Upper lobe of left lung (tissue), 6 donors: ENCODE data around the gene CHST11. TPM values are rescaled to one million over a fixed set of nuclear protein-coding genes. Genes with fewer than 3 reads are reported as not detected.

ENCODE experiments used
- ATAC-seq, 2 donors: fragments of 200-7000 bp; cut with Tn5 transposase; one replicate each; pipeline ENCODE4 v1.9.1; 2022; ENCODE audit warnings: mild to moderate bottlenecking in 2 of 2, moderate library complexity in 2 of 2; ENCODE audit not compliant: low FRiP score in 2 of 2
- DNase-seq, 2 donors: peaks; one replicate each; pipeline ENCODE4 v3.0.0-alpha.2; 2019 to 2020
- H3K27ac ChIP-seq, 4 donors: fragments of 200-600 bp; sonication (generic); one replicate each; pipeline ENCODE4 v1.5.1; 2016 to 2019
- H3K27me3 ChIP-seq, 4 donors: fragments of 200-600 bp; sonication (generic); one replicate each; pipeline ENCODE4 v1.5.1; 2017 to 2019
- H3K36me3 ChIP-seq, 4 donors: fragments of 200-600 bp; sonication (generic); one replicate each; pipeline ENCODE4 v1.5.1; 2016 to 2019
- H3K4me1 ChIP-seq, 4 donors: fragments of 200-600 bp; sonication (generic); one replicate each; pipeline ENCODE4 v1.5.1; 2018 to 2019
- H3K4me3 ChIP-seq, 4 donors: fragments of 200-600 bp; sonication (generic); one replicate each; pipeline ENCODE4 v1.5.1; 2017 to 2019; ENCODE audit warnings: mild to moderate bottlenecking in 2 of 4, moderate library complexity in 1 of 4
- H3K9me3 ChIP-seq, 4 donors: fragments of 200-600 bp; sonication (generic); one replicate each; pipeline ENCODE4 v1.5.1; 2018 to 2019
- CTCF ChIP-seq, 6 experiments: fragments of 450-650 bp in 4 of 6; fragments of 200-600 bp in 2 of 6; sonication (generic) in 2 of 6; IDR thresholded peaks; one replicate each; pipeline ENCODE4 v1.5.1; 2016 to 2019; ENCODE audit warnings: antibody characterized with exemption in 6 of 6
- EP300 ChIP-seq, 4 donors: sonication (generic); formaldehyde crosslinking; IDR thresholded peaks; one replicate each; pipeline ENCODE4 v1.5.1; 2017; ENCODE audit warnings: antibody characterized with exemption in 4 of 4, control low read depth in 2 of 4
- POLR2A ChIP-seq, 4 donors: fragments of 450-650 bp; IDR thresholded peaks; one replicate each; pipeline ENCODE4 v1.5.1; 2016 to 2017; ENCODE audit warnings: antibody characterized with exemption in 4 of 4, mild to moderate bottlenecking in 2 of 4
- POLR2AphosphoS5 ChIP-seq, 2 donors: sonication (generic); formaldehyde crosslinking; IDR thresholded peaks; one replicate each; pipeline ENCODE4 v1.5.1; 2017; ENCODE audit warnings: antibody characterized with exemption in 2 of 2
- WGBS, 2 donors: methylation state at CpG; one replicate each; pipeline ENCODE4 v1.1.5; 2017 to 2018; 5-methylcytosine and 5-hydroxymethylcytosine counted together
- total RNA-seq, 6 donors: library from RNA; depleted of rRNA in 4 of 6; stranded (reverse); fragments of >200 nt in 4 of 6; gene quantifications; one replicate each; pipeline versions ENCODE4 v1.1.0 to v1.2.1, GENCODE V29; 2016 to 2021
- donor health status: DM: no; HTN: no; CAD: no; lungs with moderate emphysema.
- donor health status: DM: no; HTN: yes; CAD: no; lungs with severe emphysema.

The CHST11 gene
- total RNA-seq, 6 donors from 2014 or later = 40.4 to 234 (median 58.4) TPM

GRCh38 chr12:104656383-104656782 lies 199.6 kb downstream of the CHST11 start:
- Histone ChIP-seq H3K4me3 (no peak overlapping the region), H3K27ac (no peak overlapping the region), H3K36me3 (no peaks in the 10 kb centered on the region), H3K4me1 (peaks cover 0 to 22% (median 5%) of the 10 kb centered on the region in 4 donors), H3K27me3 (no peaks in the 10 kb centered on the region), H3K9me3 (no peaks in the 10 kb centered on the region)
- WGBS, 2 donors = 92 to 94% methylated on average over 6 to 10 of the region's 10 CpGs
- ATAC-seq (no peak), DNase-seq (no peak)
- no peak for TF ChIP-seq POLR2AphosphoS5 (IDR thresholded peaks at IDR 0.05)
- TF ChIP-seq POLR2A (IDR thresholded peaks at IDR 0.05) = no peak
- no peak for TF ChIP-seq EP300 (IDR thresholded peaks at IDR 0.05)
- no peak for TF ChIP-seq CTCF (IDR thresholded peaks at IDR 0.05)

GRCh38 chr12:104656921-104657320 lies 200.2 kb downstream of the CHST11 start:
- no peaks in the 10 kb centered on the region for H3K9me3 ChIP-seq
- ATAC-seq (no peak), DNase-seq (no peak)
- no peak overlapping the region for H3K4me3 ChIP-seq
- H3K4me1 ChIP-seq = peaks cover 0 to 17% (median 5%) of the 10 kb centered on the region in 4 donors
- WGBS, 2 donors = 55 to 72% methylated on average over 5 of the region's 5 CpGs
- no peaks in the 10 kb centered on the region for H3K27me3 ChIP-seq
- no peaks in the 10 kb centered on the region for H3K36me3 ChIP-seq
- TF ChIP-seq EP300 (IDR thresholded peaks at IDR 0.05) (no peak), POLR2AphosphoS5 (IDR thresholded peaks at IDR 0.05) (no peak), POLR2A (IDR thresholded peaks at IDR 0.05) (no peak), CTCF (IDR thresholded peaks at IDR 0.05) (no peak)
- H3K27ac ChIP-seq = no peak overlapping the region

DNA sequence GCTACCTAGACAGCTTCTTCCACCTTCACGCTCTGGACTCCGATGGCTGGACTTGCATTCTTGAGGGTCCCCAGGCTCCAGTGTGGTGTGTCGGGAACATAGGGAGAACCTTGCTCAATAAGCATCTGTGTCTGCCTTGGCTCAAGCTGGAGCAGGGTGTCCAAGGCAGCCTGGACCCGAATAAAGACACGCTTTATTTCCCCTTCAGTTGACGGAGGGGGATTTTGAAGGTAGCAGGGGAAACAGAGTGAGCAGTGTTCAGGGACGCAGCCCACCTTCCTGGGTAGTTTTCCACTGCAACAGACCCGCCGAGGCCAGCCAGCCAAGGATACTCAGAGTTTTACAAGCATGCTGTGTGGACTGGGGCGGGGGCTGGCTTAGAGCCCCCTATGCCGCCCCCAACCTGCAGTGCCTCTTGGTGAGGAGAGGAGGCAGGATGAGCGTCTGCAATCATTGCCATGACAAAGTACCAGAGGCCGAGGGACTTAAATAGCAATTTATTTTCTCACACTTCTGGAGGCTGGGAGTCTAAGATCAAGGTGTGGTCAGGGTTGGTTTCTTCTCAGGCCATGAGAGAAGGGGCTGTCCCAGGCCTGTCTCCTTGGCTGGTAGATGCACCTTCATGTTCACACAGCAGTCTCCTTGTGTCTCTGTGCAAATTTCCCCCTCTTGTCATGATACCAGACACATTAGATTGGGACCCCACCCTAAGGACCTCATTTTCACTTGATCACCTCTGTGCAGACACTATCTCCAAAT lies 201.2 kb downstream of the CHST11 start:
- 90 to 95% methylated on average over 13 of the region's 13 CpGs for WGBS, 2 donors
- DNase-seq (no peak), ATAC-seq (no peak)
- Histone ChIP-seq H3K4me1 (peaks cover 0 to 7% (median 3%) of the 10 kb centered on the region in 4 donors), H3K9me3 (no peaks in the 10 kb centered on the region), H3K27ac (no peak overlapping the region), H3K4me3 (no peak overlapping the region), H3K27me3 (no peaks in the 10 kb centered on the region), H3K36me3 (no peaks in the 10 kb centered on the region)
- TF ChIP-seq POLR2AphosphoS5 (IDR thresholded peaks at IDR 0.05) (no peak), EP300 (IDR thresholded peaks at IDR 0.05) (no peak), POLR2A (IDR thresholded peaks at IDR 0.05) (no peak), CTCF (IDR thresholded peaks at IDR 0.05) (no peak)

GRCh38 chr12:104659058-104659457 lies 202.3 kb downstream of the CHST11 start:
- Histone ChIP-seq H3K9me3 (no peaks in the 10 kb centered on the region), H3K27me3 (no peaks in the 10 kb centered on the region), H3K27ac (no peak overlapping the region), H3K4me1 (peaks cover 0 to 6% (median 3%) of the 10 kb centered on the region in 4 donors), H3K4me3 (no peak overlapping the region), H3K36me3 (no peaks in the 10 kb centered on the region)
- DNase-seq (no peak), ATAC-seq (no peak)
- WGBS, 2 donors = 86 to 96% methylated on average over 5 of the region's 5 CpGs
- TF ChIP-seq CTCF (IDR thresholded peaks at IDR 0.05) (no peak), POLR2AphosphoS5 (IDR thresholded peaks at IDR 0.05) (no peak), EP300 (IDR thresholded peaks at IDR 0.05) (no peak), POLR2A (IDR thresholded peaks at IDR 0.05) (no peak)

GRCh38 chr12:104662203-104662602 lies 205.5 kb downstream of the CHST11 start:
- TF ChIP-seq CTCF (IDR thresholded peaks at IDR 0.05) = no peak
- TF ChIP-seq POLR2AphosphoS5 (IDR thresholded peaks at IDR 0.05) = no peak
- TF ChIP-seq EP300 (IDR thresholded peaks at IDR 0.05) = no peak
- no peak for TF ChIP-seq POLR2A (IDR thresholded peaks at IDR 0.05)
- 62 to 68% methylated on average over 6 of the region's 6 CpGs for WGBS, 2 donors
- Histone ChIP-seq H3K4me3 (no peak overlapping the region), H3K36me3 (no peaks in the 10 kb centered on the region), H3K9me3 (no peaks in the 10 kb centered on the region), H3K27ac (no peak overlapping the region), H3K4me1 (peaks cover 4 to 8% (median 5%) of the 10 kb centered on the region in 4 donors), H3K27me3 (no peaks in the 10 kb centered on the region)
- ATAC-seq (no peak), DNase-seq (no peak)
